T-helper 1 cell treated with Interleukin-12 subunit alpha and Interleukin-12 subunit beta and Interleukin-4 antibody, amounts not matched to agents 30 ng/mL and 1 ng/mL, for 36 hours (primary cell): ENCODE data around the gene DNAH3. TPM values are rescaled to one million over a fixed set of nuclear protein-coding genes. Genes with fewer than 3 reads are reported as not detected.
"Not testable (repeated sequence)": the region's sequence is repeated elsewhere in the genome, so short reads cannot be mapped to it uniquely, and the experiment has no call there.

ENCODE experiments used
- intact Hi-C: fragments of 100-400 bp; cut with micrococcal nuclease; formaldehyde crosslinking; loops from one replicate; pipeline ENCODE4 v1.15.1; 2024
- total RNA-seq: library from RNA; stranded (reverse); gene quantifications from 2 replicates; pipeline ENCODE4 v1.2.3, GENCODE V29; 2022

Gene DNAH3
- 0.10 TPM in 1 of 2 replicates, not detected in the other for total RNA-seq

GRCh38 chr16:21150375-21151001 lies at the start of gene DNAH3:
DNAH3 (minus strand) TSS chr16:21150846; CDS start chr16:21150319, 527 bp downstream.
- intact Hi-C loops = loop anchor here (10.0 kb wide), 1 partner anchor 296 kb away; no protein-coding TSS in a partner anchor

GRCh38 chr16:21199607-21200218 lies 49.1 kb upstream of the DNAH3 start:
- intact Hi-C loops = no loop called here

GRCh38 chr16:21197621-21198020 lies 47.0 kb upstream of the DNAH3 start:
- intact Hi-C loops = no loop called here

- intact Hi-C loops = no loop called here
Observed at GRCh38 chr16:21197112-21197511, 46.5 kb upstream of the DNAH3 start.

- intact Hi-C loops = not testable (repeated sequence)
Observed at GRCh38 chr16:21195330-21195729, 44.7 kb upstream of the DNAH3 start.

GRCh38 chr16:21194771-21195301 lies 44.2 kb upstream of the DNAH3 start:
- intact Hi-C loops = no loop called here

GRCh38 chr16:21192991-21193390 lies 42.3 kb upstream of the DNAH3 start:
- intact Hi-C loops = no loop called here

GRCh38 chr16:21190599-21190998 lies 40.0 kb upstream of the DNAH3 start:
- intact Hi-C loops = no loop called here

- intact Hi-C loops = no loop called here
Observed at GRCh38 chr16:21190013-21190412, 39.4 kb upstream of the DNAH3 start.

GRCh38 chr16:21189311-21189710 lies 38.7 kb upstream of the DNAH3 start:
- intact Hi-C loops = loop anchor here (2.0 kb wide), 2 partner anchors 31 to 1131 kb away; partner anchors contain the start of gene LDAF1

DNA sequence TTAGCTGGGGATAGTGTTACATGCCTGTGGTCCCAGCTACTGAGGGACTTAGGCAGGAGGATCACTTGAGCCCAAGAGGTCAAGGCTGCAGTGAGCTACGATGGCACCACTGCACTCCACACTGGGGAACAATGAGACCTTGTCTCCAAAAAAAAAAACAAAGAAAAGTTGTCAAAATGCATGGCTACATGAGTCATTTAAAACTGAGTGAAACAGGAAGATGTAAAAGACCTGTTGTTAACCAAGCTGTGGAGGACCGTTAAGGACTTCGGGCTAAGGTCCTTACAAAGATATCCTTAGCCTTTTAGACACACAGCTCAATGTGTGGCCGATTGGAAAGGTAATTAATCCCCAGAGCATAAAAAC lies 35.7 kb upstream of the DNAH3 start:
- intact Hi-C loops = no loop called here

- intact Hi-C loops = no loop called here
Observed at GRCh38 chr16:21185659-21186325, 35.1 kb upstream of the DNAH3 start.

DNA sequence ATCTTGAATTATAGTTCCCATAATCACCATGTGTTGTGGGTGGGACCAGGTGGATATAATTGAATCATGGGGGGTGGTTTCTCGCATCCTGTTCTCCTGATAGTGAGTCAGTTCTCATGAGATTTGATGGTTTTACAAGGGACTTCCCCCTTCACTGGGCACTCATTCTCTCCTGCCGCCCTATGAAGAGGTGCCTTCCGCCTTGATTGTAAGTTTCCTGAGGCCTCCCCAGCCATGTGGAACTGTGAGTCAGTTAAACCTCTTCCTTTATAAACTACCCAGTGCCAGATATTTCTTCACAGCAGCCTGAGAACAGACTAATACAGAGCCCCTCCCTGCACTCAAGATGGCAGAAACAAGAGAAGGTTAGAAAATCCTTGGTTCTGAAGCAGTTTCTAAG lies 34.2 kb upstream of the DNAH3 start:
- intact Hi-C loops = no loop called here

- intact Hi-C loops = no loop called here
Observed at GRCh38 chr16:21183995-21184394, 33.3 kb upstream of the DNAH3 start.

GRCh38 chr16:21179983-21180365 lies 29.3 kb upstream of the DNAH3 start:
- intact Hi-C loops = no loop called here

DNA sequence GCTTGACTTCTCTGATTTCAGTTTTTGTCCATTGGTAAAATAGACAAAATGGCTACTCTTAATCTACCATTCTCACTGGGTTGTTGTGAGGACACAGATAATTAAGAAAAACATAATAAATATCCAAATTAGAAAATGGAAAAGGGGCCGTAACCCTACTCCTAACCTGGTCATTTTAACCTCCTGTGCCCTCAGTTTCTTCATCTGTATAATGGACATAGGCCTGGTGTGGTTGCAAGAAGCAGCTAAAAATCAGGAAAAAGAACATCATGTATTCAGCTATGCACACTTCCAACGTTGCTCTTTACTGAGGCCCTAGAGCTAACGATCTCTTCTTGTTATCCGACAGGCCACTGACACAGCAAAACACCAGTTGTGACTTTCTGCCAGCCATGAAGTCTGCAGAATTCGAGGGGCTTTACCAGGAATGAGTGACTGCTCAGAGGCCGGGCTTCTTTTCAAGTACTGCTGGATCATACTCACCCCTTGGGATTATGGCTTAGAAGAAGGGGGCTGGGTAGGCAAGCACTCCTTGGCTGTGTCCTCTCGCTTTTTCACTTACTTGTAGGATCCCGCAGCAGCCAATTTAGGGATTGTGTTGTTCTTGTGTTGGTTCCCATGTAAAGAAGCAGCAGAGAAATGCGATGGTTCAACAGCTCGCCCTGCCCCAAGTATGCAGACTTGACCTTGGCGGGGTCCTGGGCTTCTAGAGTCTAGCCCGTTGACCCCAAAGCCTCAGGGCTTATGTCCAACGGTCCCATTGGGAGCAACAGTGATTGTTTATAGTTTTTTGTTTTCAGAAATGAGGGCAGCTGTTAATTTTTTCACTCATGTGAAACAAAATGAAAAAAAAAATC lies 28.7 kb upstream of the DNAH3 start:
- intact Hi-C loops = no loop called here

- intact Hi-C loops = no loop called here
Observed at GRCh38 chr16:21175397-21175796, 24.8 kb upstream of the DNAH3 start.

GRCh38 chr16:21172650-21173049 lies 22.0 kb upstream of the DNAH3 start:
- intact Hi-C loops = no loop called here

- intact Hi-C loops = not testable (repeated sequence)
Observed at GRCh38 chr16:21170116-21170515, 19.5 kb upstream of the DNAH3 start.

- intact Hi-C loops = loop anchor here (10.0 kb wide), 1 partner anchor 355 kb away; no protein-coding TSS in a partner anchor
Observed at GRCh38 chr16:21169249-21169981, 18.8 kb upstream of the DNAH3 start.
